GM12878 (cell line): Measurements from ENCODE around the gene PYGB. TPM values are rescaled to one million over a fixed set of nuclear protein-coding genes. Genes with fewer than 3 reads are reported as not detected.
A peak's percentile ranks its signal among the peaks of the same experiment; 100 is the strongest.

Experiments used
- ATAC-seq: fragments of 200-7000 bp; cut with Tn5 transposase; 3 replicates; pipeline ENCODE4 v1.9.1; 2020; ENCODE audit warnings: mild to moderate bottlenecking, moderate library complexity
- BruUV-seq: library from RNA; stranded (reverse); fragments of 400-500 nt; replicated peaks from 2 replicates; lab custom pipeline; 2021; lab: Mats Ljungman, UMichigan
- CTCF ChIA-PET: fragments of 300-600 bp; sonication (Branson Sonifier 250); formaldehyde crosslinking; extraction: SDS; loops from one replicate; lab custom pipeline; 2021; ENCODE audit warnings: inconsistent platforms; lab: Yijun Ruan, JAX
- POLR2A ChIA-PET: fragments of 350-600 bp; formaldehyde crosslinking; extraction: SDS; loops from one replicate; lab custom pipeline; 2021; ENCODE audit warnings: inconsistent platforms; lab: Charles Lee
- RAD21 ChIA-PET: fragments of 300-600 bp; sonication (Branson Sonifier 250); formaldehyde crosslinking; loops from one replicate; lab custom pipeline; 2023; ENCODE audit warnings: antibody characterized with exemption; ENCODE audit not compliant: unreplicated experiment; lab: Charles Lee
- SMC1A ChIA-PET: fragments of 300-600 bp; sonication (Branson Sonifier 250); formaldehyde crosslinking; loops from one replicate; lab custom pipeline; 2023; ENCODE audit not compliant: unreplicated experiment, uncharacterized antibody; lab: Charles Lee
- DNase-seq: peaks from one replicate; pipeline ENCODE4 v3.0.0-alpha.2; 2011; ENCODE audit warnings: low read depth, low spot score
- FAIRE-seq: peaks from 3 replicates; lab custom pipeline; 2011; peaks lifted over from hg19 to GRCh38; lab: Jason Lieb, UNC
- H2AFZ ChIP-seq: 2 replicates; pipeline ENCODE4 v1.6.0; 2011; ENCODE audit warnings: low read depth, low read length, control low read depth; ENCODE audit not compliant: control insufficient read depth
- H3K27ac ChIP-seq: 2 replicates; pipeline ENCODE4 v1.5.1; 2011; ENCODE audit warnings: control low read depth; ENCODE audit not compliant: control insufficient read depth, insufficient read depth
- H3K27me3 ChIP-seq, 2 experiments: replicated peaks in 1 of 2; 2 replicates each; pipeline versions ENCODE4 v1.6.0 to v1.6.1; 2011; ENCODE audit warnings: low read length in 1 of 2; ENCODE audit not compliant: control insufficient read depth in 2 of 2, insufficient read depth in 2 of 2
- H3K36me3 ChIP-seq, 2 experiments: 2 replicates each; pipeline ENCODE4 v1.5.1; 2011; ENCODE audit warnings: low read length in 1 of 2; ENCODE audit not compliant: control insufficient read depth in 2 of 2, insufficient read depth in 2 of 2
- H3K4me1 ChIP-seq: 2 replicates; pipeline ENCODE4 v1.6.1; 2011; ENCODE audit warnings: mild to moderate bottlenecking, low read length, moderate library complexity, mixed read lengths; ENCODE audit not compliant: control insufficient read depth, insufficient read depth
- H3K4me2 ChIP-seq: 2 replicates; pipeline ENCODE4 v1.6.0; 2011; ENCODE audit warnings: control low read depth; ENCODE audit not compliant: control insufficient read depth, insufficient read depth
- H3K4me3 ChIP-seq: fragments of 200-600 bp; sonication (generic); 2 replicates; pipeline ENCODE4 v1.5.1; 2016
- H3K79me2 ChIP-seq: 2 replicates; pipeline ENCODE4 v1.6.0; 2011; ENCODE audit warnings: low read length; ENCODE audit not compliant: control insufficient read depth, insufficient read depth
- H3K9ac ChIP-seq: 2 replicates; pipeline ENCODE4 v1.8.0; 2011; ENCODE audit warnings: low read length, control low read depth, mixed read lengths; ENCODE audit not compliant: control insufficient read depth, insufficient read depth
- H3K9me3 ChIP-seq: replicated peaks from 3 replicates; pipeline ENCODE4 v1.5.1; 2011; ENCODE audit warnings: mild to moderate bottlenecking, low read length; ENCODE audit not compliant: control insufficient read depth, insufficient read depth
- H4K20me1 ChIP-seq: 2 replicates; pipeline ENCODE4 v1.6.0; 2011; ENCODE audit not compliant: control insufficient read depth, insufficient read depth
- ATF7 ChIP-seq: fragments of 450-650 bp; IDR thresholded peaks from 2 replicates; pipeline ENCODE4 v1.6.1; 2016; ENCODE audit warnings: low read depth, mild to moderate bottlenecking
- MTA3 ChIP-seq: IDR thresholded peaks from 2 replicates; pipeline ENCODE4 v1.6.1; 2012; ENCODE audit warnings: low read length, inconsistent platforms, borderline replicate concordance
- PAX5 ChIP-seq: IDR thresholded peaks from 2 replicates; pipeline ENCODE4 v1.6.1; 2011; ENCODE audit warnings: low read depth, low read length, borderline replicate concordance
- RAD51 ChIP-seq: fragments of 450-650 bp; IDR thresholded peaks from 2 replicates; pipeline ENCODE4 v1.6.1; 2016; ENCODE audit warnings: moderate library complexity, mild to moderate bottlenecking, inconsistent platforms
- ZNF217 ChIP-seq: fragments of 450-650 bp; IDR thresholded peaks from 2 replicates; pipeline ENCODE4 v1.6.1; 2017; ENCODE audit warnings: antibody characterized with exemption, mild to moderate bottlenecking
- ZSCAN29 ChIP-seq: fragments of 450-650 bp; IDR thresholded peaks from 2 replicates; pipeline ENCODE4 v1.6.1; 2017; ENCODE audit warnings: mild to moderate bottlenecking, moderate library complexity
- WGBS: methylation state at CpG from one replicate; pipeline ENCODE4 v1.1.6; 2016; ENCODE audit warnings: low lambda C conversion rate; ENCODE audit not compliant: insufficient replicate concordance, insufficient coverage; ENCODE audit errors: missing lambda C conversion rate; 5-methylcytosine and 5-hydroxymethylcytosine counted together
- in situ Hi-C: fragments of 300-500 bp; cut with MboI; formaldehyde crosslinking; loops from 9 replicates; pipeline ENCODE4 v1.14.3; 2018; ENCODE audit warnings: mixed read lengths
- intact Hi-C: fragments of 100-400 bp; cut with micrococcal nuclease; formaldehyde crosslinking; loops from one replicate; pipeline ENCODE4 v1.14.2; 2022; ENCODE audit not compliant: unreplicated experiment
- polyA plus RNA-seq, 11 experiments: library from polyadenylated mRNA; depleted of rRNA in 4 of 11; unstranded in 6 of 11; stranded (reverse) in 5 of 11; fragments of >200 nt; fragmentation: Nextera tagmentation in 4 of 11; fragmentation: Illumina TruSeq in 1 of 11; extraction: Ambion mirVana in 4 of 11; extraction: Trizol in 1 of 11; gene quantifications; 1 replicate in 1 of 11; 2 replicates in 10 of 11; pipeline versions ENCODE4 v1.2.1 to v1.2.3, GENCODE V29; 2011 to 2016; ENCODE audit warnings: inconsistent platforms in 2 of 11, missing spikeins in 2 of 11, low read depth in 1 of 11
- total RNA-seq, 4 experiments: library from RNA; depleted of rRNA in 3 of 4; stranded (reverse); fragments of >200 nt in 3 of 4; fragmentation: Illumina TruSeq in 1 of 4; extraction: Trizol in 1 of 4; gene quantifications; 2 replicates each; pipeline versions ENCODE4 v1.2.1 to v1.2.3, GENCODE V29; 2013 to 2021

The PYGB gene
- total and polyA plus RNA-seq, 10 of the 15 experiments (the other 5 are each of a cell fraction or from before 2014, with no cell fraction given): 0.34 to 33.5 (median 21.8) TPM

GRCh38 chr20:25220810-25221591, 26.9 kb upstream of the PYGB start:
- no peak overlapping the region for H2AFZ ChIP-seq
- no peak for ATAC-seq
- H4K20me1 ChIP-seq: no peaks in the 10 kb centered on the region
- no peaks in the 10 kb centered on the region for H3K4me1 ChIP-seq
- H3K36me3 ChIP-seq: peaks cover 2 to 3% of the 10 kb centered on the region in 2 experiments; a peak in 3 of 4 replicates
- H3K9ac ChIP-seq: no peak overlapping the region
- 89% methylated on average over 15 of the region's 15 CpGs for WGBS
- no TSS peak for BruUV-seq
- no peak overlapping the region for H3K4me3 ChIP-seq
- SMC1A ChIA-PET: no interaction called here
- no peak for DNase-seq
- CTCF ChIA-PET: interaction anchor here (0.8 to 1.2 kb wide), 2 partner anchors 9 to 17 kb away, joined by 3 read pairs; no protein-coding TSS in a partner anchor
- H3K27me3 ChIP-seq: no peaks in the 10 kb centered on the region
- RAD21 ChIA-PET: no interaction called here
- no peak for FAIRE-seq
- POLR2A ChIA-PET: no interaction called here
- TF ChIP-seq ATF7: no peak
- TF ChIP-seq PAX5: peak; percentile 28; the same call in 1 of the 2 replicates
- H3K9me3 ChIP-seq: no peaks in the 10 kb centered on the region
- in situ Hi-C loops (no loop called here), intact Hi-C loops (no loop called here)
- no peak overlapping the region for H3K27ac ChIP-seq
- H3K4me2 ChIP-seq: no peak overlapping the region
- H3K79me2 ChIP-seq: no peaks in the 10 kb centered on the region

GRCh38 chr20:25221592-25222460, 26.1 kb upstream of the PYGB start:
- no TSS peak for BruUV-seq
- POLR2A ChIA-PET: no interaction called here
- Histone ChIP-seq H3K4me3 (no peak overlapping the region), H3K36me3 (peaks cover 2 to 3% of the 10 kb centered on the region in 2 experiments; a peak in 3 of 4 replicates), H3K27me3 (no peaks in the 10 kb centered on the region), H3K79me2 (no peaks in the 10 kb centered on the region), H3K27ac (no peak overlapping the region), H2AFZ (no peak overlapping the region), H3K9ac (no peak overlapping the region), H4K20me1 (no peaks in the 10 kb centered on the region), H3K4me2 (no peak overlapping the region), H3K9me3 (no peaks in the 10 kb centered on the region), H3K4me1 (no peaks in the 10 kb centered on the region)
- FAIRE-seq: no peak
- RAD21 ChIA-PET: no interaction called here
- CTCF ChIA-PET: no interaction called here
- TF ChIP-seq RAD51 (no peak), MTA3 (no peak), ZNF217 (no peak), ZSCAN29 (no peak)
- no peak for DNase-seq
- intact Hi-C loops (no loop called here), in situ Hi-C loops (no loop called here)
- 94% methylated on average over 29 of the region's 29 CpGs for WGBS
- SMC1A ChIA-PET: no interaction called here
- no peak for ATAC-seq
